Esophagus muscularis mucosa (tissue), 4 donors: ENCODE results near the gene RPL39. TPM values are rescaled to one million over a fixed set of nuclear protein-coding genes. Genes with fewer than 3 reads are reported as not detected.
A peak's percentile ranks its signal among the peaks of the same experiment; 100 is the strongest.
"Not testable (repeated sequence)": the region's sequence is repeated elsewhere in the genome, so short reads cannot be mapped to it uniquely, and the experiment has no call there.

Experiments
- DNase-seq: peaks from one replicate; pipeline ENCODE4 v3.0.0-alpha.2; 2017; ENCODE audit errors: extremely low spot score
- H3K27ac ChIP-seq, 4 donors: fragments of 200-600 bp; sonication (generic); replicated peaks in 1 of 4; 1 replicate in 3 of 4; 2 replicates in 1 of 4; pipeline ENCODE4 v1.5.1; 2016 to 2019; ENCODE audit warnings: mild to moderate bottlenecking in 1 of 4
- H3K27me3 ChIP-seq, 4 donors: fragments of 200-600 bp; sonication (generic); one replicate each; pipeline versions ENCODE4 v1.5.1 to v1.6.0; 2016 to 2019
- H3K36me3 ChIP-seq, 4 donors: fragments of 200-600 bp; sonication (generic); one replicate each; pipeline ENCODE4 v1.5.1; 2016 to 2019
- H3K4me1 ChIP-seq, 4 donors: fragments of 200-600 bp; sonication (generic); one replicate each; pipeline ENCODE4 v1.5.1; 2016 to 2019
- H3K4me3 ChIP-seq, 4 donors: fragments of 200-600 bp; sonication (generic); 1 replicate in 2 of 4; 2 replicates in 2 of 4; pipeline ENCODE4 v1.5.1; 2016 to 2019; ENCODE audit warnings: mild to moderate bottlenecking in 4 of 4, moderate library complexity in 1 of 4
- H3K9me3 ChIP-seq, 4 donors: fragments of 200-600 bp; sonication (generic); 1 replicate in 3 of 4; 2 replicates in 1 of 4; pipeline ENCODE4 v1.5.1; 2016 to 2019
- EP300 ChIP-seq: sonication (generic); formaldehyde crosslinking; IDR thresholded peaks from one replicate; pipeline ENCODE4 v1.6.1; 2017; ENCODE audit warnings: antibody characterized with exemption
- POLR2A ChIP-seq: fragments of 450-650 bp; IDR thresholded peaks from one replicate; pipeline ENCODE4 v1.6.1; 2017; ENCODE audit warnings: antibody characterized with exemption, moderate library complexity, mild to moderate bottlenecking, low read depth
- POLR2AphosphoS5 ChIP-seq, 2 donors: sonication (generic); formaldehyde crosslinking; IDR thresholded peaks; one replicate each; pipeline ENCODE4 v1.6.1; 2017; ENCODE audit warnings: antibody characterized with exemption in 2 of 2
- WGBS: methylation state at CpG from one replicate; pipeline ENCODE4 v1.1.5; 2018; 5-methylcytosine and 5-hydroxymethylcytosine counted together
- intact Hi-C: fragments of 100-400 bp; cut with DNase I; formaldehyde crosslinking; loops from one replicate; pipeline ENCODE4 v1.15.1; 2023
- total RNA-seq, 4 donors: library from RNA; depleted of rRNA; stranded (reverse); fragments of >200 nt; gene quantifications; one replicate each; pipeline versions ENCODE4 v1.1.0 to v1.2.1, GENCODE V29; 2016
- TF ChIP-seq, protein P1 (sequence below), 3 experiments: fragments of 200-600 bp in 2 of 3; fragments of 450-650 bp in 1 of 3; sonication (generic) in 2 of 3; IDR thresholded peaks; one replicate each; pipeline ENCODE4 v1.5.1; 2017 to 2019; ENCODE audit warnings: antibody characterized with exemption in 3 of 3, mild to moderate bottlenecking in 2 of 3, moderate library complexity in 1 of 3

RPL39 gene
- 1,000 to 10,000 TPM in 3 of 4 donors, 100 to 1,000 TPM in 1; 593 to 7,104 (median 2,426) TPM for total RNA-seq

DNA sequence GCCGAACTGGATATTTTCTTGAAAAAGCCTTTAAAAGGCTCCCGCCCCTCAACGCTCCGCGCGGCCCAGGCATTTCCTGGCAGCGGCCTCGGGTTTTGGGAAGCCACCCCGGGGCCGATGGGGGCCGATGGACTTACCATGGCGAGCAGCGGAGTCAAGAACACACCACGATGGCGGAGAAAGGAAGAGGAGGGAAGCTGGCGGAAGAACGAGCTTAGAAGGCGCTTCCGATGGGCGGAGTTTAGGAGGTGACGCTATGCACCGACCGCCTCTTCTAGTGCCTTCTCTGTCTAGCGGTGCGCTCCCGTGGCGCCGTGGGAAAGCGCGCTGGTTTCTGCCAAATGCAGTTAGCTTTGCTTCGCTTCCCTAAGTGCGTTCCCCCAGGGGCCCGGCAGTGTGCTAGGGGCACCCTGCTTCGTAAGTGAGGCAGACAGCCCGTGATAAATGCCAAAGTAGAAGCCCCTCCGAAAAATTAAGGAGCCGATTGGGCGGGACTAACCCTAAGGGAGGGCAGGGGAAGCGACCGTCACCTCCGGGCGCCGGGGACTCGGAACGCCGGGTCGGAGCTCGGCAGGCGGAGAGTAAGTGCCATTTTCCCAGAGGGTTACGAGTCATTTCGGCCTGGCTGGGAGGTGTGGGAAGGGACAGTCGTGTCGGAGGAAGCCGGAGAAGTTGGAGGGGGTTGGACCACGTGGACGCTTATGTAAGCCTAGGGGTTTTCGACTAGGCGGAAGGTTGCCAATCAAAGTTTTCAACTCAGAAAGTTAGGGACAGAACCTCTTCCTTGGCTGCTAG is at the start of gene RPL39:
TSS of gene RPL39 (minus strand) at position 194 of the 795 bp plus-strand sequence. CDS start at position 140, 54 bp downstream.
- 51% methylated on average over 58 of the region's 58 CpGs for WGBS
- H3K36me3 ChIP-seq: peaks cover 0 to 27% (median 16%) of the 10 kb centered on the region in 4 donors
- peak within 1 kb of the TSS; percentile 61 to 68 (median 66) for H3K4me3 ChIP-seq
- intact Hi-C loops: no loop called here
- no peaks in the 10 kb centered on the region for H3K27me3 ChIP-seq
- H3K27ac ChIP-seq: peak within 1 kb of the TSS; percentile 91 to 93 (median 92)
- H3K4me1 ChIP-seq: peaks cover 24 to 45% (median 38%) of the 10 kb centered on the region in 4 donors
- H3K9me3 ChIP-seq: peaks cover 0 to 5% (median 0%) of the 10 kb centered on the region in 4 donors
- TF ChIP-seq, protein P1, sequence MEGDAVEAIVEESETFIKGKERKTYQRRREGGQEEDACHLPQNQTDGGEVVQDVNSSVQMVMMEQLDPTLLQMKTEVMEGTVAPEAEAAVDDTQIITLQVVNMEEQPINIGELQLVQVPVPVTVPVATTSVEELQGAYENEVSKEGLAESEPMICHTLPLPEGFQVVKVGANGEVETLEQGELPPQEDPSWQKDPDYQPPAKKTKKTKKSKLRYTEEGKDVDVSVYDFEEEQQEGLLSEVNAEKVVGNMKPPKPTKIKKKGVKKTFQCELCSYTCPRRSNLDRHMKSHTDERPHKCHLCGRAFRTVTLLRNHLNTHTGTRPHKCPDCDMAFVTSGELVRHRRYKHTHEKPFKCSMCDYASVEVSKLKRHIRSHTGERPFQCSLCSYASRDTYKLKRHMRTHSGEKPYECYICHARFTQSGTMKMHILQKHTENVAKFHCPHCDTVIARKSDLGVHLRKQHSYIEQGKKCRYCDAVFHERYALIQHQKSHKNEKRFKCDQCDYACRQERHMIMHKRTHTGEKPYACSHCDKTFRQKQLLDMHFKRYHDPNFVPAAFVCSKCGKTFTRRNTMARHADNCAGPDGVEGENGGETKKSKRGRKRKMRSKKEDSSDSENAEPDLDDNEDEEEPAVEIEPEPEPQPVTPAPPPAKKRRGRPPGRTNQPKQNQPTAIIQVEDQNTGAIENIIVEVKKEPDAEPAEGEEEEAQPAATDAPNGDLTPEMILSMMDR (IDR thresholded peaks at IDR 0.05): no peak
- TF ChIP-seq EP300 (no peak), POLR2AphosphoS5 (IDR thresholded peaks at IDR 0.05) (peak; percentile 77 to 90), POLR2A (peak; percentile 55)
- DNase-seq: peak; percentile 92

DNA sequence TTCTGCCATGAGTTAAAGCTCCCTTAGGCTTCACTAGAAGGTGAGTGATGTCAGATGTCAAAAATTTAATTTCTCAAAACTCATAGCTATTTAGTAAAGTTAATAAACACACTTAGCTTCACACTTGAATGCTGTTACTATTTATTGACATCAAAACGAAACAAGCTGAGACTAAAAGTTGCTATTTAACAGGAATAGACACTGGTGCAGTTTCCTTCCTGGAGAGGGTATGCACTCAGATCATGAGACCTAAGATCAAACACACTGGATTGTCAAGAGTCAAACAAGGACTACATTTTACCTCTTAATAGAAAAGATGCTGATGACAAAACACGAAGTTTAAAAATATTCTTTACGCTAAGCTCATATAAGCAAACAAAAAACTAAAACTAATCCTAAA is 42.5 kb upstream of the RPL39 start:
- H3K27ac ChIP-seq: no peak overlapping the region
- H3K27me3 ChIP-seq: no peaks in the 10 kb centered on the region
- TF ChIP-seq POLR2A (no peak), POLR2AphosphoS5 (IDR thresholded peaks at IDR 0.05) (no peak), EP300 (no peak)
- TF ChIP-seq, protein P1 (IDR thresholded peaks at IDR 0.05): no peak
- no peak overlapping the region for H3K4me3 ChIP-seq
- 77% methylated on average over 3 of the region's 3 CpGs for WGBS
- DNase-seq: no peak
- peaks cover 4 to 86% (median 62%) of the 10 kb centered on the region in 4 donors for H3K36me3 ChIP-seq
- H3K9me3 ChIP-seq: no peaks in the 10 kb centered on the region
- intact Hi-C loops: no loop called here
- H3K4me1 ChIP-seq: no peaks in the 10 kb centered on the region

DNA sequence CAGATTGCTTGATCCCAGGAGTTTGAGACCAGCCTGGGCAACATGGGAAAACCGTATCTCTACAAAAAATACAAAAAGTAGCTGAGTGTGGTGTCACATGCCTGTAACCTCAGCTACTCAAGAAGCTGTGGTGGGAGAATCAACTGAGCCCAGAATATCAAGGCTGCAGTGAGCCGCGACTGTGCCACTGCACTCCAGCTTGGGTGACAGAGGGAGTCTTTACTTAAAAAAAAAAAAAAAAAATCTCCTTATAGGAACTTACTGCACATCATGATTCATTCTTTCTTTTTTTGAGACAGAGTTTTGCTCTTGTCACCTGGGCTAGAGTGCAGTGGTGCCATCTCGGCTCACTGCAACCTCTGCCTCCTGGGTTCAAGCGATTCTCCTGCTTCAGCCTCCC is 37.0 kb upstream of the RPL39 start:
- H3K4me1 ChIP-seq: no peaks in the 10 kb centered on the region
- H3K27ac ChIP-seq: no peak overlapping the region
- H3K4me3 ChIP-seq: no peak overlapping the region
- H3K36me3 ChIP-seq: peaks cover 0 to 36% (median 21%) of the 10 kb centered on the region in 4 donors
- TF ChIP-seq EP300: no peak
- no peak for TF ChIP-seq POLR2A
- TF ChIP-seq, protein P1 (IDR thresholded peaks at IDR 0.05): no peak
- TF ChIP-seq POLR2AphosphoS5 (IDR thresholded peaks at IDR 0.05): no peak
- no peaks in the 10 kb centered on the region for H3K9me3 ChIP-seq
- no peaks in the 10 kb centered on the region for H3K27me3 ChIP-seq
- 98% methylated on average over 5 of the region's 5 CpGs for WGBS
- intact Hi-C loops: no loop called here
- DNase-seq: no peak

DNA sequence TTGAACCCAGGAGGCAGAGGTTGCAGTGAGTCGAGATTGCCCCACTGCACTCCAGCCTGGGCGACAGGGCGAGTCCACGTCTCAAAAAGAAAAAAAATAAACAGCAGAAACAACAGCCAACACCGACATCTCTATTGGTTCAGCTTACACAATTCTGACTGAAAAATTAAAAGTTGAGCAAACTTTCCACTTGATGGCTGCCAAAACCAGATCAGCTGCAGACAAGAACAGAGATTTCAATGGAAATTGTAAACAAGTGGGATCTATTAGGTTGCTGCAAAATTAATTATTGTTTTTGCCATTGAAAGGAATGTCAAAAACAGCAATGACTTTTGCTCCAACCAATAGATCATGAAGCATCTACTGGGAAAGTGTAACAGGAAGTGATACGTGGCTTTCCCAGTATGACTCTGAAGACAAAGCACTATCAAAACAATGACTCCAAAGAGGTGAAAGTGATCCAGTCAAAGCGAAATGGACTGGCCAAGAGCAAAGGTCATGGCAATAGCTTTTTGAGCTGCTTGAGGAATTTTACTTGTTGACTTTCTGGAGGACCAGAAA is 35.0 kb upstream of the RPL39 start:
- WGBS: 53% methylated on average over 7 of the region's 7 CpGs
- Histone ChIP-seq H3K4me3 (no peak overlapping the region), H3K27ac (no peak overlapping the region), H3K27me3 (no peaks in the 10 kb centered on the region), H3K4me1 (no peaks in the 10 kb centered on the region), H3K36me3 (peaks cover 0 to 17% (median 8%) of the 10 kb centered on the region in 4 donors), H3K9me3 (no peaks in the 10 kb centered on the region)
- intact Hi-C loops: no loop called here
- TF ChIP-seq EP300 (no peak), POLR2AphosphoS5 (IDR thresholded peaks at IDR 0.05) (no peak), POLR2A (no peak)
- TF ChIP-seq, protein P1 (IDR thresholded peaks at IDR 0.05): no peak
- no peak for DNase-seq

DNA sequence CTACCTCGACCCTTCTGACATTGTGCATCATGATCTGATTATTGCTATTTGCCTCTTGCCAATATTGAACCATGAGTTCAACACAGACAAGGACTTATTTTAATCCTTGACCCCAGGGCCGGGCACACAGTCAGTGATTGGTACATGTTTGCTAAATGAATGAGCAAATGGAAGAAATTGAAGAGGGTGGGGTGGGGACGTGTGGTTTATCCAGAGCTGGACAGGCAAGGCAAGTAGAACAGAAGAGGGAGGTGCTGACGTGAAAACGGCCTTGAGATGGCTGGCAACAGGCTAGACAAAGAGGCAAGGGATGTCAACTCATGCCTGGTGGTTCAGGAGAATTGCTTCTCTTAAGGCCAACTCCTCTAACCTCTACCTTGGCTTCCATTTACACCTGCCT is 32.8 kb upstream of the RPL39 start:
- H3K36me3 ChIP-seq, H3K27me3 ChIP-seq, H3K27ac ChIP-seq, H3K9me3 ChIP-seq, DNase-seq, intact Hi-C loops, H3K4me3 ChIP-seq, H3K4me1 ChIP-seq: not testable (repeated sequence)
- 64% methylated on average over 2 of the region's 5 CpGs for WGBS

DNA sequence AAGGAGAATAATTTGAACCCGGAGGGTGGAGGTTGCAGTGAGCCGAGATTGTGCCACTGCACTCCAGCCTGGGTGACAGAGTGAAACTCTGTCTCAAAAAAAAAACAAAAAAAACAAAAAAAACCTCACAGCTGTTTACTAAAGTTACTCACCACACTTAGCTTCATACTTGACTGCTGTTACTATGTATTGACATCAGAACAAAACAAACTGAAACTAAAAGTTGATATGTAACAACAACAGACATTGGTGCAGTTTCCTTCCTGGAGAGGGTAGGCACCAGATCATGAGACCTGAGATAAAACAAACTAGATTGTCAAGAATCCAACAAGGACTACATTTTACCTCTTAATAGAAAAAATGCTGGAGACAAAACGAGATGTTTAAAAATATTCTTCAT is 30.3 kb upstream of the RPL39 start:
- intact Hi-C loops, DNase-seq: not testable (repeated sequence)

More for the DNA sequence above, 30.3 kb upstream of the RPL39 start:
- not testable (repeated sequence) for H3K4me3 ChIP-seq, H3K27ac ChIP-seq, H3K36me3 ChIP-seq, H3K9me3 ChIP-seq, H3K27me3 ChIP-seq, H3K4me1 ChIP-seq
- WGBS: 63% methylated on average over 3 of the region's 3 CpGs
